K562 (cell line): Measurements from ENCODE around the gene CERS2. TPM values are rescaled to one million over a fixed set of nuclear protein-coding genes. Genes with fewer than 3 reads are reported as not detected.
A peak's percentile ranks its signal among the peaks of the same experiment; 100 is the strongest.

Experiments
- ATF7 ChIP-seq: fragments of 450-650 bp; IDR thresholded peaks from 2 replicates; pipeline ENCODE4 v1.7.1; 2014; ENCODE audit warnings: mild to moderate bottlenecking, moderate library complexity
- BMI1 ChIP-seq: fragments of 150-350 bp; IDR thresholded peaks from 2 replicates; pipeline ENCODE4 v1.6.1; 2014; ENCODE audit warnings: low read length
- CTCF ChIP-seq, 3 experiments: IDR thresholded peaks in 2 of 3; conservative IDR thresholded peaks in 1 of 3; 2 replicates each; pipeline ENCODE4 v1.5.1; 2011 to 2012; ENCODE audit warnings: low read length in 3 of 3, mild to moderate bottlenecking in 3 of 3, control low read depth in 2 of 3, improper control_type of control experiment in 1 of 3, inconsistent platforms in 1 of 3, low read depth in 1 of 3, mixed read lengths in 1 of 3, moderate library complexity in 1 of 3; ENCODE audit not compliant: insufficient read depth in 2 of 3
- EGR1 ChIP-seq: fragments of 450-650 bp; conservative IDR thresholded peaks from 2 replicates; pipeline ENCODE4 v1.6.1; 2017; ENCODE audit warnings: mild to moderate bottlenecking
- GATAD2A ChIP-seq: fragments of 450-650 bp; IDR thresholded peaks from 2 replicates; pipeline ENCODE4 v1.6.1; 2017
- HNRNPH1 ChIP-seq: fragments of 200-400 bp; formaldehyde crosslinking; optimal IDR thresholded peaks from 2 replicates; pipeline ENCODE3; 2017; ENCODE audit warnings: low read depth, mild to moderate bottlenecking, low read length, moderate library complexity
- HNRNPUL1 ChIP-seq: fragments of 200-400 bp; formaldehyde crosslinking; IDR thresholded peaks from 2 replicates; pipeline ENCODE4 v1.6.1; 2017; ENCODE audit warnings: low read length
- HSF4 ChIP-seq: fragments of 250-450 bp; sonication (Bioruptor Pico); IDR thresholded peaks from 2 replicates; pipeline ENCODE4 v2.1.2; 2022; ENCODE audit warnings: mild to moderate bottlenecking, moderate library complexity, borderline replicate concordance
- IFI16 ChIP-seq: fragments of 250-450 bp; sonication (Bioruptor Pico); IDR thresholded peaks from 2 replicates; pipeline ENCODE4 v2.1.2; 2022; ENCODE audit warnings: mild to moderate bottlenecking, inconsistent platforms
- MED1 ChIP-seq: sonication (generic); formaldehyde crosslinking; IDR thresholded peaks from 2 replicates; pipeline ENCODE4 v1.8.1; 2023; ENCODE audit warnings: missing genetic modification reagents, borderline replicate concordance
- MIER1 ChIP-seq: fragments of 450-650 bp; IDR thresholded peaks from 2 replicates; pipeline ENCODE4 v1.6.1; 2016; ENCODE audit warnings: antibody characterized with exemption, mild to moderate bottlenecking, low read depth
- MYC ChIP-seq, 2 experiments: fragments of 250-450 bp in 1 of 2; sonication (Bioruptor Pico) in 1 of 2; IDR thresholded peaks; 2 replicates each; pipeline versions ENCODE4 v1.5.1 to v1.6.1; 2012 to 2021; ENCODE audit warnings: low read depth in 2 of 2, borderline replicate concordance in 1 of 2, improper control_type of control experiment in 1 of 2, low read length in 1 of 2, mild to moderate bottlenecking in 1 of 2, moderate library complexity in 1 of 2
- SMAD4 ChIP-seq: fragments of 250-450 bp; sonication (Bioruptor Pico); conservative IDR thresholded peaks from 2 replicates; pipeline ENCODE4 v1.8.0; 2021; ENCODE audit warnings: inconsistent platforms, mild to moderate bottlenecking, moderate library complexity
- SUPT5H ChIP-seq: fragments of 450-650 bp; IDR thresholded peaks from 2 replicates; pipeline ENCODE4 v1.6.1; 2016
- TRIM24 ChIP-seq, 2 experiments: fragments of 450-650 bp; IDR thresholded peaks; 2 replicates each; pipeline ENCODE4 v1.6.1; 2016
- U2AF2 ChIP-seq: fragments of 200-400 bp; formaldehyde crosslinking; optimal IDR thresholded peaks from 2 replicates; pipeline ENCODE3; 2017; ENCODE audit warnings: low read depth, mild to moderate bottlenecking, low read length
- ZBTB34 ChIP-seq: fragments of 250-450 bp; sonication (Bioruptor Pico); IDR thresholded peaks from 2 replicates; pipeline ENCODE4 v1.8.0; 2021; ENCODE audit warnings: mild to moderate bottlenecking, moderate library complexity
- polyA plus RNA-seq, 8 experiments: library from polyadenylated mRNA; depleted of rRNA in 4 of 8; stranded (reverse) in 5 of 8; unstranded in 3 of 8; fragments of >200 nt; fragmentation: Nextera tagmentation in 2 of 8; fragmentation: Illumina TruSeq in 1 of 8; extraction: Ambion mirVana in 2 of 8; extraction: Trizol in 1 of 8; gene quantifications; 2 replicates each; pipeline versions ENCODE4 v1.2.1 to v1.2.3, GENCODE V29; 2011 to 2014; ENCODE audit warnings: inconsistent platforms in 1 of 8, missing spikeins in 1 of 8
- total RNA-seq, 7 experiments: library from RNA; depleted of rRNA in 6 of 7; stranded (reverse); fragments of >200 nt in 6 of 7; fragmentation: Illumina TruSeq in 2 of 7; extraction: Trizol in 2 of 7; gene quantifications; 2 replicates each; pipeline versions ENCODE4 v1.2.1 to v1.2.3, GENCODE V29; 2011 to 2021; ENCODE audit warnings: low replicate concordance in 1 of 7
- TF ChIP-seq, protein P1 (sequence below): fragments of 450-650 bp; formaldehyde crosslinking; IDR thresholded peaks from 2 replicates; pipeline ENCODE4 v1.4.0; 2022; ENCODE audit warnings: missing genetic modification characterization
- TF ChIP-seq, protein P2 (sequence below): fragments of 450-650 bp; IDR thresholded peaks from 2 replicates; pipeline ENCODE4 v1.6.1; 2016; ENCODE audit warnings: antibody characterized with exemption
- TF ChIP-seq, protein P3 (sequence below): sonication (generic); formaldehyde crosslinking; IDR thresholded peaks from 2 replicates; pipeline ENCODE4 v1.8.1; 2023; ENCODE audit warnings: mild to moderate bottlenecking, missing genetic modification reagents

CERS2 gene
- total and polyA plus RNA-seq, 9 of the 15 experiments (the other 6 are each of a cell fraction or from before 2014, with no cell fraction given), result 23.4 to 295 (median 132) TPM

- TF ChIP-seq, protein P1, sequence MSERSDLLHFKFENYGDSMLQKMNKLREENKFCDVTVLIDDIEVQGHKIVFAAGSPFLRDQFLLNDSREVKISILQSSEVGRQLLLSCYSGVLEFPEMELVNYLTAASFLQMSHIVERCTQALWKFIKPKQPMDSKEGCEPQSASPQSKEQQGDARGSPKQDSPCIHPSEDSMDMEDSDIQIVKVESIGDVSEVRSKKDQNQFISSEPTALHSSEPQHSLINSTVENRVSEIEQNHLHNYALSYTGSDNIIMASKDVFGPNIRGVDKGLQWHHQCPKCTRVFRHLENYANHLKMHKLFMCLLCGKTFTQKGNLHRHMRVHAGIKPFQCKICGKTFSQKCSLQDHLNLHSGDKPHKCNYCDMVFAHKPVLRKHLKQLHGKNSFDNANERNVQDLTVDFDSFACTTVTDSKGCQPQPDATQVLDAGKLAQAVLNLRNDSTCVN (CRISPR knock-in tag), result 0 out of 2 replicates have a peak, but pooled peaks have one; percentile 79
- TF ChIP-seq GATAD2A (peak; percentile 87; the same call in 1 of the 2 replicates), HNRNPUL1 (no peak), MYC (IDR thresholded peaks at IDR 0.05; ENCODE audit: low read depth, low read length) (peak; percentile 89), MYC (CRISPR knock-in tag; IDR thresholded peaks at IDR 0.05; ENCODE audit: borderline replicate concordance, low read depth) (no peak), HSF4 (no peak), U2AF2 (no peak), ZBTB34 (no peak), SUPT5H (peak; percentile 81), HNRNPH1 (no peak), EGR1 (peak; percentile 85), SMAD4 (no peak), MED1 (CRISPR knock-in tag) (no peak), IFI16 (no peak), TRIM24 (IDR thresholded peaks at IDR 0.05) (peak; percentile 50 to 88), BMI1 (no peak), ATF7 (peak; percentile 80), CTCF (IDR thresholded peaks at IDR 0.05 in 2 of 3, conservative IDR thresholded peaks at IDR 0.05 in 1 of 3; ENCODE audit: insufficient read depth in 2 of 3, low read depth in 1 of 3, low read length in 3 of 3) (peak; percentile 23 to 42 (median 25); a peak in 3 of 6 replicates), MIER1 (no peak)
- TF ChIP-seq, protein P2, sequence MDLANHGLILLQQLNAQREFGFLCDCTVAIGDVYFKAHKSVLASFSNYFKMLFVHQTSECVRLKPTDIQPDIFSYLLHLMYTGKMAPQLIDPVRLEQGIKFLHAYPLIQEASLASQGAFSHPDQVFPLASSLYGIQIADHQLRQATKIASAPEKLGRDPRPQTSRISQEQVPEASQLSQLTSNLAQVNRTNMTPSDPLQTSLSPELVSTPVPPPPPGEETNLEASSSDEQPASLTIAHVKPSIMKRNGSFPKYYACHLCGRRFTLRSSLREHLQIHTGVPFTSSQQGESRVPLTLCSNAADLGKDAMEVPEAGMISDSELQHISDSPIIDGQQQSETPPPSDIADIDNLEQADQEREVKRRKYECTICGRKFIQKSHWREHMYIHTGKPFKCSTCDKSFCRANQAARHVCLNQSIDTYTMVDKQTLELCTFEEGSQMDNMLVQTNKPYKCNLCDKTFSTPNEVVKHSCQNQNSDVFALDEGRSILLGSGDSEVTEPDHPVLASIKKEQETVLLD, result peak; percentile 74
- TF ChIP-seq, protein P3, sequence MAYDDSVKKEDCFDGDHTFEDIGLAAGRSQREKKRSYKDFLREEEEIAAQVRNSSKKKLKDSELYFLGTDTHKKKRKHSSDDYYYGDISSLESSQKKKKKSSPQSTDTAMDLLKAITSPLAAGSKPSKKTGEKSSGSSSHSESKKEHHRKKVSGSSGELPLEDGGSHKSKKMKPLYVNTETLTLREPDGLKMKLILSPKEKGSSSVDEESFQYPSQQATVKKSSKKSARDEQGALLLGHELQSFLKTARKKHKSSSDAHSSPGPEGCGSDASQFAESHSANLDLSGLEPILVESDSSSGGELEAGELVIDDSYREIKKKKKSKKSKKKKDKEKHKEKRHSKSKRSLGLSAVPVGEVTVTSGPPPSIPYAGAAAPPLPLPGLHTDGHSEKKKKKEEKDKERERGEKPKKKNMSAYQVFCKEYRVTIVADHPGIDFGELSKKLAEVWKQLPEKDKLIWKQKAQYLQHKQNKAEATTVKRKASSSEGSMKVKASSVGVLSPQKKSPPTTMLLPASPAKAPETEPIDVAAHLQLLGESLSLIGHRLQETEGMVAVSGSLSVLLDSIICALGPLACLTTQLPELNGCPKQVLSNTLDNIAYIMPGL (CRISPR knock-in tag), result no peak
Measured at GRCh38 chr1:150926097-150926741, 48.4 kb downstream of the CERS2 start, which contains the start of gene SETDB1 (continued).
